ENCODE results near the gene CRNN.

GRCh38 chr1:152436593-152437496, 22.8 kb upstream of the CRNN start:
- TF ChIP-seq CTCF (IDR thresholded peaks at IDR 0.05; ENCODE audit: borderline replicate concordance, extremely low read depth, low read length, poor library complexity, severe bottlenecking) (no peak), EZH2 (IDR thresholded peaks at IDR 0.05; ENCODE audit: borderline replicate concordance, low read depth, low read length, severe bottlenecking) (no peak)

Measured in DND-41 (cell line).